GM12878 (cell line): ENCODE results near the gene GPER1. TPM values are rescaled to one million over a fixed set of nuclear protein-coding genes. Genes with fewer than 3 reads are reported as not detected.
A peak's percentile ranks its signal among the peaks of the same experiment; 100 is the strongest.

ENCODE experiments used
- ATAC-seq: fragments of 200-7000 bp; cut with Tn5 transposase; 3 replicates; pipeline ENCODE4 v1.9.1; 2020; ENCODE audit warnings: mild to moderate bottlenecking, moderate library complexity
- BruUV-seq: library from RNA; stranded (reverse); fragments of 400-500 nt; replicated peaks from 2 replicates; lab custom pipeline; 2021; lab: Mats Ljungman, UMichigan
- CTCF ChIA-PET: fragments of 300-600 bp; sonication (Branson Sonifier 250); formaldehyde crosslinking; extraction: SDS; loops from one replicate; lab custom pipeline; 2021; ENCODE audit warnings: inconsistent platforms; lab: Yijun Ruan, JAX
- POLR2A ChIA-PET: fragments of 350-600 bp; formaldehyde crosslinking; extraction: SDS; loops from one replicate; lab custom pipeline; 2021; ENCODE audit warnings: inconsistent platforms; lab: Charles Lee
- RAD21 ChIA-PET: fragments of 300-600 bp; sonication (Branson Sonifier 250); formaldehyde crosslinking; loops from one replicate; lab custom pipeline; 2023; ENCODE audit warnings: antibody characterized with exemption; ENCODE audit not compliant: unreplicated experiment; lab: Charles Lee
- SMC1A ChIA-PET: fragments of 300-600 bp; sonication (Branson Sonifier 250); formaldehyde crosslinking; loops from one replicate; lab custom pipeline; 2023; ENCODE audit not compliant: unreplicated experiment, uncharacterized antibody; lab: Charles Lee
- DNase-seq: peaks from one replicate; pipeline ENCODE4 v3.0.0-alpha.2; 2011; ENCODE audit warnings: low read depth, low spot score
- FAIRE-seq: peaks from 3 replicates; lab custom pipeline; 2011; peaks lifted over from hg19 to GRCh38; lab: Jason Lieb, UNC
- H2AFZ ChIP-seq: 2 replicates; pipeline ENCODE4 v1.6.0; 2011; ENCODE audit warnings: low read depth, low read length, control low read depth; ENCODE audit not compliant: control insufficient read depth
- H3K27ac ChIP-seq: 2 replicates; pipeline ENCODE4 v1.5.1; 2011; ENCODE audit warnings: control low read depth; ENCODE audit not compliant: control insufficient read depth, insufficient read depth
- H3K27me3 ChIP-seq, 2 experiments: replicated peaks in 1 of 2; 2 replicates each; pipeline versions ENCODE4 v1.6.0 to v1.6.1; 2011; ENCODE audit warnings: low read length in 1 of 2; ENCODE audit not compliant: control insufficient read depth in 2 of 2, insufficient read depth in 2 of 2
- H3K36me3 ChIP-seq, 2 experiments: 2 replicates each; pipeline ENCODE4 v1.5.1; 2011; ENCODE audit warnings: low read length in 1 of 2; ENCODE audit not compliant: control insufficient read depth in 2 of 2, insufficient read depth in 2 of 2
- H3K4me1 ChIP-seq: 2 replicates; pipeline ENCODE4 v1.6.1; 2011; ENCODE audit warnings: mild to moderate bottlenecking, low read length, moderate library complexity, mixed read lengths; ENCODE audit not compliant: control insufficient read depth, insufficient read depth
- H3K4me2 ChIP-seq: 2 replicates; pipeline ENCODE4 v1.6.0; 2011; ENCODE audit warnings: control low read depth; ENCODE audit not compliant: control insufficient read depth, insufficient read depth
- H3K4me3 ChIP-seq: fragments of 200-600 bp; sonication (generic); 2 replicates; pipeline ENCODE4 v1.5.1; 2016
- H3K79me2 ChIP-seq: 2 replicates; pipeline ENCODE4 v1.6.0; 2011; ENCODE audit warnings: low read length; ENCODE audit not compliant: control insufficient read depth, insufficient read depth
- H3K9ac ChIP-seq: 2 replicates; pipeline ENCODE4 v1.8.0; 2011; ENCODE audit warnings: low read length, control low read depth, mixed read lengths; ENCODE audit not compliant: control insufficient read depth, insufficient read depth
- H3K9me3 ChIP-seq: replicated peaks from 3 replicates; pipeline ENCODE4 v1.5.1; 2011; ENCODE audit warnings: mild to moderate bottlenecking, low read length; ENCODE audit not compliant: control insufficient read depth, insufficient read depth
- H4K20me1 ChIP-seq: 2 replicates; pipeline ENCODE4 v1.6.0; 2011; ENCODE audit not compliant: control insufficient read depth, insufficient read depth
- TAF1 ChIP-seq: IDR thresholded peaks from 2 replicates; pipeline ENCODE4 v1.6.1; 2011; ENCODE audit warnings: mild to moderate bottlenecking, low read depth, low read length, borderline replicate concordance
- WGBS: methylation state at CpG from one replicate; pipeline ENCODE4 v1.1.6; 2016; ENCODE audit warnings: low lambda C conversion rate; ENCODE audit not compliant: insufficient replicate concordance, insufficient coverage; ENCODE audit errors: missing lambda C conversion rate; 5-methylcytosine and 5-hydroxymethylcytosine counted together
- in situ Hi-C: fragments of 300-500 bp; cut with MboI; formaldehyde crosslinking; loops from 9 replicates; pipeline ENCODE4 v1.14.3; 2018; ENCODE audit warnings: mixed read lengths
- intact Hi-C: fragments of 100-400 bp; cut with micrococcal nuclease; formaldehyde crosslinking; loops from one replicate; pipeline ENCODE4 v1.14.2; 2022; ENCODE audit not compliant: unreplicated experiment
- polyA plus RNA-seq, 11 experiments: library from polyadenylated mRNA; depleted of rRNA in 4 of 11; unstranded in 6 of 11; stranded (reverse) in 5 of 11; fragments of >200 nt; fragmentation: Nextera tagmentation in 4 of 11; fragmentation: Illumina TruSeq in 1 of 11; extraction: Ambion mirVana in 4 of 11; extraction: Trizol in 1 of 11; gene quantifications; 1 replicate in 1 of 11; 2 replicates in 10 of 11; pipeline versions ENCODE4 v1.2.1 to v1.2.3, GENCODE V29; 2011 to 2016; ENCODE audit warnings: inconsistent platforms in 2 of 11, missing spikeins in 2 of 11, low read depth in 1 of 11
- total RNA-seq, 4 experiments: library from RNA; depleted of rRNA in 3 of 4; stranded (reverse); fragments of >200 nt in 3 of 4; fragmentation: Illumina TruSeq in 1 of 4; extraction: Trizol in 1 of 4; gene quantifications; 2 replicates each; pipeline versions ENCODE4 v1.2.1 to v1.2.3, GENCODE V29; 2013 to 2021
- TF ChIP-seq, protein P1 (sequence below): fragments of 450-650 bp; IDR thresholded peaks from 2 replicates; pipeline ENCODE4 v1.6.1; 2017; ENCODE audit warnings: borderline replicate concordance
- TF ChIP-seq, protein P2 (sequence below): IDR thresholded peaks from 2 replicates; pipeline ENCODE4 v1.6.1; 2012; ENCODE audit warnings: low read length, inconsistent platforms
- TF ChIP-seq, protein P3 (sequence below): fragments of 450-650 bp; formaldehyde crosslinking; IDR thresholded peaks from 2 replicates; pipeline ENCODE4 v1.5.0; 2022; ENCODE audit warnings: mild to moderate bottlenecking, missing genetic modification characterization
- TF ChIP-seq, protein P4 (sequence below): fragments of 450-650 bp; IDR thresholded peaks from 2 replicates; pipeline ENCODE4 v1.6.1; 2016; ENCODE audit warnings: mild to moderate bottlenecking
- TF ChIP-seq, protein P5 (sequence below): fragments of 450-650 bp; IDR thresholded peaks from 2 replicates; pipeline ENCODE4 v1.6.1; 2017; ENCODE audit warnings: mild to moderate bottlenecking

Gene GPER1
- total and polyA plus RNA-seq, 10 of the 15 experiments (the other 5 are each of a cell fraction or from before 2014, with no cell fraction given): 0.03 to 6.5 (median 2.6) TPM

DNA sequence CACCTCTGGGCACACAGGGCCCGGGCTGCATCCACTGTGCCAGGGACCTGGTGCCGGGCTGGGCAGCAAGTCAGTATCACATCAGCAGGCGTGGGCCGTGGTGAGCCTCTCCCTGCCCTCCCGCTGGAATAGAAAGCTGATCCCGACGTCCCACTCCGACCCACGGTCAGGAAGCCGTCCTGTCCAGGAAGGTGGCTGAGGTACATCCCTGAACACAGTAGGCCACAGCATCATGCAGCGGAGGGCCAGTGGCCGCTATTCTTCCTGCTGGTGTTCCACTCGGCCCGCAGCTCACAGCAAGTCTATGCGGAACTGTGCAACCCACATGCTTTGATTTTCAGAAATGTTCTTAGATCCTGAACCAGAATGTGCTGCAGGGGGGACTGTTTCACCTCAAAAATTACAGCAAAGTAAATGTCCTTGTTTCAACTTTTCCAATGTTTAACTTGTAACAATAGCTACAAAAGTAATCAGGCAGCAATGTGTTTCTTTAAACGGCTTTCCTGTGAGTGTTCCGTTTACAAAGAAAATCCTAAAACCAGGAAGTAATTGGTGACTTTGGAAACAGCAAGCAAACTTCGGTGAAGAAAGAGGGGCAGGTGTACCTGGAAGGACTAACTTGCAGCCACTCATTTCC is 44.2 kb upstream of the GPER1 start:
- no peaks in the 10 kb centered on the region; a peak in 1 of 4 replicates for H3K36me3 ChIP-seq
- 77% methylated on average over 18 of the region's 18 CpGs for WGBS
- SMC1A ChIA-PET: interaction anchor here (0.8 to 3.1 kb wide), 5 partner anchors 13 to 50 kb away, joined by 3 to 18 read pairs (median 11); no protein-coding TSS in a partner anchor
- POLR2A ChIA-PET: interaction anchor here (0.6 to 4.3 kb wide), 10 partner anchors 13 to 121 kb away, joined by 3 to 21 read pairs (median 3); no protein-coding TSS in a partner anchor
- no peaks in the 10 kb centered on the region for H3K9me3 ChIP-seq
- TF ChIP-seq, protein P1, sequence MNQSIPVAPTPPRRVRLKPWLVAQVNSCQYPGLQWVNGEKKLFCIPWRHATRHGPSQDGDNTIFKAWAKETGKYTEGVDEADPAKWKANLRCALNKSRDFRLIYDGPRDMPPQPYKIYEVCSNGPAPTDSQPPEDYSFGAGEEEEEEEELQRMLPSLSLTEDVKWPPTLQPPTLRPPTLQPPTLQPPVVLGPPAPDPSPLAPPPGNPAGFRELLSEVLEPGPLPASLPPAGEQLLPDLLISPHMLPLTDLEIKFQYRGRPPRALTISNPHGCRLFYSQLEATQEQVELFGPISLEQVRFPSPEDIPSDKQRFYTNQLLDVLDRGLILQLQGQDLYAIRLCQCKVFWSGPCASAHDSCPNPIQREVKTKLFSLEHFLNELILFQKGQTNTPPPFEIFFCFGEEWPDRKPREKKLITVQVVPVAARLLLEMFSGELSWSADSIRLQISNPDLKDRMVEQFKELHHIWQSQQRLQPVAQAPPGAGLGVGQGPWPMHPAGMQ: no peak
- TF ChIP-seq, protein P2, sequence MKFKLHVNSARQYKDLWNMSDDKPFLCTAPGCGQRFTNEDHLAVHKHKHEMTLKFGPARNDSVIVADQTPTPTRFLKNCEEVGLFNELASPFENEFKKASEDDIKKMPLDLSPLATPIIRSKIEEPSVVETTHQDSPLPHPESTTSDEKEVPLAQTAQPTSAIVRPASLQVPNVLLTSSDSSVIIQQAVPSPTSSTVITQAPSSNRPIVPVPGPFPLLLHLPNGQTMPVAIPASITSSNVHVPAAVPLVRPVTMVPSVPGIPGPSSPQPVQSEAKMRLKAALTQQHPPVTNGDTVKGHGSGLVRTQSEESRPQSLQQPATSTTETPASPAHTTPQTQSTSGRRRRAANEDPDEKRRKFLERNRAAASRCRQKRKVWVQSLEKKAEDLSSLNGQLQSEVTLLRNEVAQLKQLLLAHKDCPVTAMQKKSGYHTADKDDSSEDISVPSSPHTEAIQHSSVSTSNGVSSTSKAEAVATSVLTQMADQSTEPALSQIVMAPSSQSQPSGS: no peak
- no peak for TF ChIP-seq TAF1
- TF ChIP-seq, protein P3, sequence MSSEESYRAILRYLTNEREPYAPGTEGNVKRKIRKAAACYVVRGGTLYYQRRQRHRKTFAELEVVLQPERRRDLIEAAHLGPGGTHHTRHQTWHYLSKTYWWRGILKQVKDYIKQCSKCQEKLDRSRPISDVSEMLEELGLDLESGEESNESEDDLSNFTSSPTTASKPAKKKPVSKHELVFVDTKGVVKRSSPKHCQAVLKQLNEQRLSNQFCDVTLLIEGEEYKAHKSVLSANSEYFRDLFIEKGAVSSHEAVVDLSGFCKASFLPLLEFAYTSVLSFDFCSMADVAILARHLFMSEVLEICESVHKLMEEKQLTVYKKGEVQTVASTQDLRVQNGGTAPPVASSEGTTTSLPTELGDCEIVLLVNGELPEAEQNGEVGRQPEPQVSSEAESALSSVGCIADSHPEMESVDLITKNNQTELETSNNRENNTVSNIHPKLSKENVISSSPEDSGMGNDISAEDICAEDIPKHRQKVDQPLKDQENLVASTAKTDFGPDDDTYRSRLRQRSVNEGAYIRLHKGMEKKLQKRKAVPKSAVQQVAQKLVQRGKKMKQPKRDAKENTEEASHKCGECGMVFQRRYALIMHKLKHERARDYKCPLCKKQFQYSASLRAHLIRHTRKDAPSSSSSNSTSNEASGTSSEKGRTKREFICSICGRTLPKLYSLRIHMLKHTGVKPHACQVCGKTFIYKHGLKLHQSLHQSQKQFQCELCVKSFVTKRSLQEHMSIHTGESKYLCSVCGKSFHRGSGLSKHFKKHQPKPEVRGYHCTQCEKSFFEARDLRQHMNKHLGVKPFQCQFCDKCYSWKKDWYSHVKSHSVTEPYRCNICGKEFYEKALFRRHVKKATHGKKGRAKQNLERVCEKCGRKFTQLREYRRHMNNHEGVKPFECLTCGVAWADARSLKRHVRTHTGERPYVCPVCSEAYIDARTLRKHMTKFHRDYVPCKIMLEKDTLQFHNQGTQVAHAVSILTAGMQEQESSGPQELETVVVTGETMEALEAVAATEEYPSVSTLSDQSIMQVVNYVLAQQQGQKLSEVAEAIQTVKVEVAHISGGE: no peak
- TF ChIP-seq, protein P4, sequence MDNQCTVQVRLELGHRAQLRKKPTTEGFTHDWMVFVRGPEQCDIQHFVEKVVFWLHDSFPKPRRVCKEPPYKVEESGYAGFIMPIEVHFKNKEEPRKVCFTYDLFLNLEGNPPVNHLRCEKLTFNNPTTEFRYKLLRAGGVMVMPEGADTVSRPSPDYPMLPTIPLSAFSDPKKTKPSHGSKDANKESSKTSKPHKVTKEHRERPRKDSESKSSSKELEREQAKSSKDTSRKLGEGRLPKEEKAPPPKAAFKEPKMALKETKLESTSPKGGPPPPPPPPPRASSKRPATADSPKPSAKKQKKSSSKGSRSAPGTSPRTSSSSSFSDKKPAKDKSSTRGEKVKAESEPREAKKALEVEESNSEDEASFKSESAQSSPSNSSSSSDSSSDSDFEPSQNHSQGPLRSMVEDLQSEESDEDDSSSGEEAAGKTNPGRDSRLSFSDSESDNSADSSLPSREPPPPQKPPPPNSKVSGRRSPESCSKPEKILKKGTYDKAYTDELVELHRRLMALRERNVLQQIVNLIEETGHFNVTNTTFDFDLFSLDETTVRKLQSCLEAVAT: 0 out of 2 replicates have a peak, but pooled peaks have one; percentile 28
- TF ChIP-seq, protein P5, sequence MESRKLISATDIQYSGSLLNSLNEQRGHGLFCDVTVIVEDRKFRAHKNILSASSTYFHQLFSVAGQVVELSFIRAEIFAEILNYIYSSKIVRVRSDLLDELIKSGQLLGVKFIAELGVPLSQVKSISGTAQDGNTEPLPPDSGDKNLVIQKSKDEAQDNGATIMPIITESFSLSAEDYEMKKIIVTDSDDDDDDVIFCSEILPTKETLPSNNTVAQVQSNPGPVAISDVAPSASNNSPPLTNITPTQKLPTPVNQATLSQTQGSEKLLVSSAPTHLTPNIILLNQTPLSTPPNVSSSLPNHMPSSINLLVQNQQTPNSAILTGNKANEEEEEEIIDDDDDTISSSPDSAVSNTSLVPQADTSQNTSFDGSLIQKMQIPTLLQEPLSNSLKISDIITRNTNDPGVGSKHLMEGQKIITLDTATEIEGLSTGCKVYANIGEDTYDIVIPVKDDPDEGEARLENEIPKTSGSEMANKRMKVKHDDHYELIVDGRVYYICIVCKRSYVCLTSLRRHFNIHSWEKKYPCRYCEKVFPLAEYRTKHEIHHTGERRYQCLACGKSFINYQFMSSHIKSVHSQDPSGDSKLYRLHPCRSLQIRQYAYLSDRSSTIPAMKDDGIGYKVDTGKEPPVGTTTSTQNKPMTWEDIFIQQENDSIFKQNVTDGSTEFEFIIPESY: no peak
- TF ChIP-seq, all 136 proteins: peak for 1
- intact Hi-C loops: loop anchor here (1.0 kb wide), 2 partner anchors 15 to 19 kb away; no protein-coding TSS in a partner anchor
- peak overlapping the region; percentile 14; the same call in 1 of the 2 replicates for H3K4me3 ChIP-seq
- peak overlapping the region; percentile 27 for H3K9ac ChIP-seq
- no peaks in the 10 kb centered on the region; the same call in 1 of the 2 replicates for H3K79me2 ChIP-seq
- H4K20me1 ChIP-seq: no peaks in the 10 kb centered on the region
- ChIA-PET RAD21 (interaction anchor here (1.0 to 3.3 kb wide), 6 partner anchors 18 to 134 kb away, joined by 3 to 15 read pairs (median 6); no protein-coding TSS in a partner anchor), CTCF (interaction anchor here (0.9 to 5.0 kb wide), 6 partner anchors 19 to 132 kb away, joined by 3 to 36 read pairs (median 12); no protein-coding TSS in a partner anchor)
- peak overlapping the region; percentile 88 for H3K4me2 ChIP-seq
- no peaks in the 10 kb centered on the region for H3K27me3 ChIP-seq
- H3K27ac ChIP-seq: peak overlapping the region; percentile 68
- no peak for FAIRE-seq
- peak overlapping the region; percentile 43 for H2AFZ ChIP-seq
- no peak for DNase-seq
- TSS peak; percentile 74 for BruUV-seq
- in situ Hi-C loops: no loop called here
- peaks cover 14% of the 10 kb centered on the region for H3K4me1 ChIP-seq
- no peak for ATAC-seq
